ENCODE data around the gene OLFML2B. TPM values are rescaled to one million over a fixed set of nuclear protein-coding genes. Genes with fewer than 3 reads are reported as not detected.

The OLFML2B gene
- total and polyA plus RNA-seq, 2 of the 13 experiments (the other 11 are each of a cell fraction or from before 2014, with no cell fraction given): not detected

DNA sequence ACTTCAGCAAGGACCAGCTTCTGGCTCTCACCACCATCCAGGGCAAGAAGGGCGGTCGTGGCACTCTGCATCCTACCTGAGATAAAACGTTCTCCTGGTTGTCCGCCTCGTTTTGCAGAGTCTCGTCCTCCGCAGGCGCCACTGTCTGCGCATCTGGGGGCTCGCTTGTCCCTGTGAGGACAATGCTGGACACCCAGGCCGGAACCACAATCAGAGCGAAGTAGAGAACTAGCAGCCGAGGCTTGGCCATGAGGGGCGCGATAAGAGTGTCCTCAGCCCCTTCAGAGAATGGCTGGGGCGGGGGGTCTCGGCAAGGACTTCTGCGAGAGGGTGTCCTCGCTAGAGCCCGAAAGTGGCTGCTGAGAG is 505 bp downstream of the OLFML2B start:
- Histone ChIP-seq H3K4me3 (replicated peaks in 1 of 3; ENCODE audit: insufficient read depth in 1 of 3, low read depth in 2 of 3, low read length in 3 of 3) (peak overlapping the region; percentile 47 to 71 (median 59); a peak in 4 of 6 replicates), H3K79me2 (ENCODE audit: insufficient read depth, low read length) (no peaks in the 10 kb centered on the region), H4K20me1 (ENCODE audit: insufficient read depth, low read length) (no peaks in the 10 kb centered on the region), H3K27me3 (ENCODE audit: control insufficient read depth in 1 of 2, insufficient read depth in 2 of 2, low read length in 2 of 2) (peaks cover 3 to 36% of the 10 kb centered on the region in 2 experiments), H3K9ac (ENCODE audit: insufficient read depth, low read depth, low read length) (no peak overlapping the region), H2AFZ (ENCODE audit: low read length) (no peak overlapping the region), H3K4me1 (ENCODE audit: insufficient read depth, low read length) (0 out of 2 replicates have a peak, but pooled peaks cover 5% of the 10 kb centered on the region), H3K9me3 (ENCODE audit: low read length) (peaks cover 9% of the 10 kb centered on the region; the same call in 1 of the 2 replicates), H3K4me2 (ENCODE audit: low read depth, low read length) (peak overlapping the region; percentile 86), H3K27ac (ENCODE audit: extremely low read length, insufficient read depth, low read length) (no peak overlapping the region), H3K36me3 (replicated peaks in 1 of 2; ENCODE audit: control insufficient read depth in 1 of 2, insufficient read depth in 2 of 2, low read length in 2 of 2) (no peaks in the 10 kb centered on the region)
- TF ChIP-seq ZNF556 (CRISPR knock-in tag; IDR thresholded peaks at IDR 0.05; ENCODE audit: borderline replicate concordance) (no peak), KLF12 (CRISPR knock-in tag; IDR thresholded peaks at IDR 0.05; ENCODE audit: borderline replicate concordance) (no peak), PATZ1 (CRISPR knock-in tag; IDR thresholded peaks at IDR 0.05) (no peak), KLF11 (CRISPR knock-in tag; IDR thresholded peaks at IDR 0.05) (no peak), CAMTA2 (CRISPR knock-in tag; IDR thresholded peaks at IDR 0.05; ENCODE audit: borderline replicate concordance) (no peak), ZNF431 (CRISPR knock-in tag; IDR thresholded peaks at IDR 0.05; ENCODE audit: borderline replicate concordance, low read depth) (no peak), ZNF318 (CRISPR knock-in tag; IDR thresholded peaks at IDR 0.05) (no peak), ZNF552 (CRISPR knock-in tag; IDR thresholded peaks at IDR 0.05; ENCODE audit: borderline replicate concordance) (no peak)
- CTCF ChIA-PET (ENCODE audit: low intra/inter-chr PET ratio, low total read pairs): no interaction called here
- 50% methylated on average over 12 of the region's 20 CpGs for WGBS (ENCODE audit: low lambda C conversion rate)
- peak; percentile 15 for ATAC-seq
- FAIRE-seq: no peak
- intact Hi-C loops (cut with micrococcal nuclease; ENCODE audit: unreplicated experiment): no loop called here
- in situ Hi-C loops (cut with HindIII; ENCODE audit: extremely low pct_ligation_motif_present, low pct_unique_long_range_greater_than_20kb): no loop called here
- POLR2A ChIA-PET: no interaction called here
- DNase-seq (ENCODE audit: low spot score): no peak
- BruUV-seq (replicated peaks): no TSS peak
